D721Med (cell line): ENCODE results near the gene STOX1.
"Not testable (repeated sequence)": the region's sequence is repeated elsewhere in the genome, so short reads cannot be mapped to it uniquely, and the experiment has no call there.

Experiments used
- DNase-seq: peaks from one replicate; pipeline ENCODE4 v3.0.0; 2011; ENCODE audit warnings: low spot score; ENCODE audit not compliant: insufficient read length
- FAIRE-seq: peaks from 2 replicates; lab custom pipeline; 2011; peaks lifted over from hg19 to GRCh38; lab: Jason Lieb, UNC
- CTCF ChIP-seq: IDR thresholded peaks from 2 replicates; pipeline ENCODE4 v1.5.1; 2012; ENCODE audit warnings: mild to moderate bottlenecking, control low read depth; ENCODE audit not compliant: insufficient read depth; ENCODE audit errors: missing control alignments

Gene STOX1

GRCh38 chr10:68831961-68832455 is 4.7 kb downstream of the STOX1 start:
- DNase-seq (no peak), FAIRE-seq (no peak)
- no peak for TF ChIP-seq CTCF

- TF ChIP-seq CTCF = no peak
- FAIRE-seq (no peak), DNase-seq (no peak)
Measured at GRCh38 chr10:68832601-68833000, 5.3 kb downstream of the STOX1 start.

GRCh38 chr10:68837626-68838322 is 10.4 kb downstream of the STOX1 start:
- DNase-seq (no peak), FAIRE-seq (no peak)
- TF ChIP-seq CTCF = no peak

- FAIRE-seq = not testable (repeated sequence)
Measured at GRCh38 chr10:68840650-68841049, 13.3 kb downstream of the STOX1 start.

GRCh38 chr10:68848281-68848680 is 20.9 kb downstream of the STOX1 start:
- DNase-seq (no peak), FAIRE-seq (no peak)
- TF ChIP-seq CTCF = no peak

More at GRCh38 chr10:68840650-68841049, 13.3 kb downstream of the STOX1 start:
- not testable (repeated sequence) for DNase-seq

- FAIRE-seq (no peak), DNase-seq (no peak)
- no peak for TF ChIP-seq CTCF
Measured at GRCh38 chr10:68848806-68849205, 21.5 kb downstream of the STOX1 start.

- no peak for DNase-seq
- no peak for TF ChIP-seq CTCF
- FAIRE-seq = no peak
Measured at GRCh38 chr10:68856352-68856751, 29.0 kb downstream of the STOX1 start.
